ENCODE data around the gene FTH1. TPM values are rescaled to one million over a fixed set of nuclear protein-coding genes. Genes with fewer than 3 reads are reported as not detected.

Gene FTH1
- total and polyA plus RNA-seq, 2 of the 13 experiments (the other 11 are each of a cell fraction or from before 2014, with no cell fraction given) = 607 to 760 TPM

DNA sequence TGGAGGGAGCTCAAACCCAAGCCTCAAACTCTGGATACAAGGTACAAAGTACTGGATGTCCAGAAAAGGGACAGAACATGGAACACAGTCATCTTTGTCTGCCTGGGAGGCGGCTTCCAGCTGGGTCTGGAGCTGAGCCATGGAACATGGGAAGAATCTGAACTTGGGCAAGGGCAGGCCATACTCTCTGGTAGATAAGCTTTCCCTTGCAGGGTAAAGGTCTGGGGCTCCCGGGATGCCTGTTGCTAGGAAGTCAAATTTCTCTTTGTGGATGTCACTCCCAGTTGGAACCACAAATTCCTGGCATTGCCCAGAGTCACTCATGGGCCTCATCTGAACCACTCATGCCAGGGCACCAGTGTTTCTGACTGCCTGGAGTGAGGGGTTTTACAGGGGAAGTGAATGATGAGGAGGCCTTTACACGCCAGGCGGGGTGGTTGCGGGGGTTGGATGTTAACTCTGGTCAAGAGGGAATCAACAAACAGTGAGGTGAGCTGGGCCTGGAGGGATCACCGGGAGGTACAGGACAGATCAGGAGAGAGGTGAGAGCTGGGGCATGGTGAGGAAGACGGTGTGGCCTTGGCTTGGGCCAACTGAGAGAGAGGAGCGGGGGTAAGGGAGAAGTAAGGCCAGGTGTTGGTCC, 5.7 kb downstream of the FTH1 start (continued):
- TF ChIP-seq ZNF333 (CRISPR knock-in tag; IDR thresholded peaks at IDR 0.05; ENCODE audit: borderline replicate concordance) (no peak), ZNF260 (CRISPR knock-in tag; IDR thresholded peaks at IDR 0.05; ENCODE audit: borderline replicate concordance, low read depth) (no peak), ZBTB1 (CRISPR knock-in tag; IDR thresholded peaks at IDR 0.05; ENCODE audit: borderline replicate concordance) (no peak), NR1H2 (CRISPR knock-in tag; IDR thresholded peaks at IDR 0.05; ENCODE audit: borderline replicate concordance, low read depth) (no peak), SOX5 (CRISPR knock-in tag; IDR thresholded peaks at IDR 0.05; ENCODE audit: borderline replicate concordance) (no peak), TAF1 (CRISPR knock-in tag; IDR thresholded peaks at IDR 0.05) (no peak), SOX6 (IDR thresholded peaks at IDR 0.05) (no peak), SOX6 (CRISPR knock-in tag; IDR thresholded peaks at IDR 0.05) (0 out of 2 replicates have a peak, but pooled peaks have one; percentile 25), ZNF251 (CRISPR knock-in tag; IDR thresholded peaks at IDR 0.05) (no peak), RBM22 (optimal IDR thresholded peaks at IDR 0.05; ENCODE audit: low read length) (no peak), ONECUT2 (CRISPR knock-in tag; IDR thresholded peaks at IDR 0.05) (no peak), ZNF770 (CRISPR knock-in tag; IDR thresholded peaks at IDR 0.05) (no peak), SIX1 (CRISPR knock-in tag; IDR thresholded peaks at IDR 0.05; ENCODE audit: borderline replicate concordance) (no peak)
- TF ChIP-seq, protein P1, sequence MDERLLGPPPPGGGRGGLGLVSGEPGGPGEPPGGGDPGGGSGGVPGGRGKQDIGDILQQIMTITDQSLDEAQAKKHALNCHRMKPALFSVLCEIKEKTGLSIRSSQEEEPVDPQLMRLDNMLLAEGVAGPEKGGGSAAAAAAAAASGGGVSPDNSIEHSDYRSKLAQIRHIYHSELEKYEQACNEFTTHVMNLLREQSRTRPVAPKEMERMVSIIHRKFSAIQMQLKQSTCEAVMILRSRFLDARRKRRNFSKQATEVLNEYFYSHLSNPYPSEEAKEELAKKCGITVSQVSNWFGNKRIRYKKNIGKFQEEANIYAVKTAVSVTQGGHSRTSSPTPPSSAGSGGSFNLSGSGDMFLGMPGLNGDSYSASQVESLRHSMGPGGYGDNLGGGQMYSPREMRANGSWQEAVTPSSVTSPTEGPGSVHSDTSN (CRISPR knock-in tag; IDR thresholded peaks at IDR 0.05) = no peak
- TF ChIP-seq, protein P2, sequence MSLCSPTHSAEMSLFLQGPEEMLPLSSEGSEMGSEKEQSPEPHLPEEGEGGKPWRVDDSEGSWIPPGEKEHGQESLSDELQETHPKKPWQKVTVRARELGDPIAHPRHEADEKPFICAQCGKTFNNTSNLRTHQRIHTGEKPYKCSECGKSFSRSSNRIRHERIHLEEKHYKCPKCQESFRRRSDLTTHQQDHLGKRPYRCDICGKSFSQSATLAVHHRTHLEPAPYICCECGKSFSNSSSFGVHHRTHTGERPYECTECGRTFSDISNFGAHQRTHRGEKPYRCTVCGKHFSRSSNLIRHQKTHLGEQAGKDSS (CRISPR knock-in tag; IDR thresholded peaks at IDR 0.05; ENCODE audit: borderline replicate concordance, low read depth) = no peak
- TF ChIP-seq, protein P3, sequence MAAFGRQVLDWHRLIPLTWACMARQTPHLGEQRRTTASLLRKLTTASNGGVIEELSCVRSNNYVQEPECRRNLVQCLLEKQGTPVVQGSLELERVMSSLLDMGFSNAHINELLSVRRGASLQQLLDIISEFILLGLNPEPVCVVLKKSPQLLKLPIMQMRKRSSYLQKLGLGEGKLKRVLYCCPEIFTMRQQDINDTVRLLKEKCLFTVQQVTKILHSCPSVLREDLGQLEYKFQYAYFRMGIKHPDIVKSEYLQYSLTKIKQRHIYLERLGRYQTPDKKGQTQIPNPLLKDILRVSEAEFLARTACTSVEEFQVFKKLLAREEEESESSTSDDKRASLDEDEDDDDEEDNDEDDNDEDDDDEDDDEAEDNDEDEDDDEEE (CRISPR knock-in tag; IDR thresholded peaks at IDR 0.05) = no peak
- TF ChIP-seq, protein P4, sequence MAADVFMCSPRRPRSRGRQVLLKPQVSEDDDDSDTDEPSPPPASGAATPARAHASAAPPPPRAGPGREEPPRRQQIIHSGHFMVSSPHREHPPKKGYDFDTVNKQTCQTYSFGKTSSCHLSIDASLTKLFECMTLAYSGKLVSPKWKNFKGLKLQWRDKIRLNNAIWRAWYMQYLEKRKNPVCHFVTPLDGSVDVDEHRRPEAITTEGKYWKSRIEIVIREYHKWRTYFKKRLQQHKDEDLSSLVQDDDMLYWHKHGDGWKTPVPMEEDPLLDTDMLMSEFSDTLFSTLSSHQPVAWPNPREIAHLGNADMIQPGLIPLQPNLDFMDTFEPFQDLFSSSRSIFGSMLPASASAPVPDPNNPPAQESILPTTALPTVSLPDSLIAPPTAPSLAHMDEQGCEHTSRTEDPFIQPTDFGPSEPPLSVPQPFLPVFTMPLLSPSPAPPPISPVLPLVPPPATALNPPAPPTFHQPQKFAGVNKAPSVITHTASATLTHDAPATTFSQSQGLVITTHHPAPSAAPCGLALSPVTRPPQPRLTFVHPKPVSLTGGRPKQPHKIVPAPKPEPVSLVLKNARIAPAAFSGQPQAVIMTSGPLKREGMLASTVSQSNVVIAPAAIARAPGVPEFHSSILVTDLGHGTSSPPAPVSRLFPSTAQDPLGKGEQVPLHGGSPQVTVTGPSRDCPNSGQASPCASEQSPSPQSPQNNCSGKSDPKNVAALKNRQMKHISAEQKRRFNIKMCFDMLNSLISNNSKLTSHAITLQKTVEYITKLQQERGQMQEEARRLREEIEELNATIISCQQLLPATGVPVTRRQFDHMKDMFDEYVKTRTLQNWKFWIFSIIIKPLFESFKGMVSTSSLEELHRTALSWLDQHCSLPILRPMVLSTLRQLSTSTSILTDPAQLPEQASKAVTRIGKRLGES (CRISPR knock-in tag; IDR thresholded peaks at IDR 0.05; ENCODE audit: borderline replicate concordance) = no peak
- TF ChIP-seq, protein P5, sequence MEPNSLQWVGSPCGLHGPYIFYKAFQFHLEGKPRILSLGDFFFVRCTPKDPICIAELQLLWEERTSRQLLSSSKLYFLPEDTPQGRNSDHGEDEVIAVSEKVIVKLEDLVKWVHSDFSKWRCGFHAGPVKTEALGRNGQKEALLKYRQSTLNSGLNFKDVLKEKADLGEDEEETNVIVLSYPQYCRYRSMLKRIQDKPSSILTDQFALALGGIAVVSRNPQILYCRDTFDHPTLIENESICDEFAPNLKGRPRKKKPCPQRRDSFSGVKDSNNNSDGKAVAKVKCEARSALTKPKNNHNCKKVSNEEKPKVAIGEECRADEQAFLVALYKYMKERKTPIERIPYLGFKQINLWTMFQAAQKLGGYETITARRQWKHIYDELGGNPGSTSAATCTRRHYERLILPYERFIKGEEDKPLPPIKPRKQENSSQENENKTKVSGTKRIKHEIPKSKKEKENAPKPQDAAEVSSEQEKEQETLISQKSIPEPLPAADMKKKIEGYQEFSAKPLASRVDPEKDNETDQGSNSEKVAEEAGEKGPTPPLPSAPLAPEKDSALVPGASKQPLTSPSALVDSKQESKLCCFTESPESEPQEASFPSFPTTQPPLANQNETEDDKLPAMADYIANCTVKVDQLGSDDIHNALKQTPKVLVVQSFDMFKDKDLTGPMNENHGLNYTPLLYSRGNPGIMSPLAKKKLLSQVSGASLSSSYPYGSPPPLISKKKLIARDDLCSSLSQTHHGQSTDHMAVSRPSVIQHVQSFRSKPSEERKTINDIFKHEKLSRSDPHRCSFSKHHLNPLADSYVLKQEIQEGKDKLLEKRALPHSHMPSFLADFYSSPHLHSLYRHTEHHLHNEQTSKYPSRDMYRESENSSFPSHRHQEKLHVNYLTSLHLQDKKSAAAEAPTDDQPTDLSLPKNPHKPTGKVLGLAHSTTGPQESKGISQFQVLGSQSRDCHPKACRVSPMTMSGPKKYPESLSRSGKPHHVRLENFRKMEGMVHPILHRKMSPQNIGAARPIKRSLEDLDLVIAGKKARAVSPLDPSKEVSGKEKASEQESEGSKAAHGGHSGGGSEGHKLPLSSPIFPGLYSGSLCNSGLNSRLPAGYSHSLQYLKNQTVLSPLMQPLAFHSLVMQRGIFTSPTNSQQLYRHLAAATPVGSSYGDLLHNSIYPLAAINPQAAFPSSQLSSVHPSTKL (CRISPR knock-in tag; IDR thresholded peaks at IDR 0.05) = peak; percentile 48; the same call in 1 of the 2 replicates

Data from HepG2 (cell line).